Measurements from ENCODE around the gene OR2AP1.
A peak's percentile ranks its signal among the peaks of the same experiment; 100 is the strongest.

OR2AP1 gene

GRCh38 chr12:55619354-55620138 lies 47.3 kb downstream of the OR2AP1 start:
- Mint-ChIP-seq H3K27me3 (ENCODE audit: low read depth) (peaks cover 9% of the 10 kb centered on the region), H3K4me3 (no peak overlapping the region), H3K9me3 (peaks cover 25% of the 10 kb centered on the region), H3K27ac (no peak overlapping the region), H3K36me3 (ENCODE audit: low read depth) (peaks cover 5% of the 10 kb centered on the region), H3K4me1 (ENCODE audit: low read depth) (peaks cover 3% of the 10 kb centered on the region)
- DNase-seq (ENCODE audit: low spot score), result peak; percentile 47

GRCh38 chr12:55624056-55624455 lies 51.8 kb downstream of the OR2AP1 start:
- Mint-ChIP-seq H3K36me3 (ENCODE audit: low read depth) (no peaks in the 10 kb centered on the region), H3K27me3 (ENCODE audit: low read depth) (peaks cover 9% of the 10 kb centered on the region), H3K4me3 (no peak overlapping the region), H3K4me1 (ENCODE audit: low read depth) (peaks cover 5% of the 10 kb centered on the region), H3K9me3 (no peaks in the 10 kb centered on the region), H3K27ac (no peak overlapping the region)
- DNase-seq (ENCODE audit: low spot score), result peak; percentile 23
